ENCODE results near the gene ARL6IP4. TPM values are rescaled to one million over a fixed set of nuclear protein-coding genes. Genes with fewer than 3 reads are reported as not detected.
A peak's percentile ranks its signal among the peaks of the same experiment; 100 is the strongest.

ARL6IP4 gene
- polyA plus RNA-seq, 2 of the 4 experiments (the other 2 are of a cell fraction) = 208 to 209 TPM

- no peak for TF ChIP-seq ZFP36 (IDR thresholded peaks at IDR 0.05; ENCODE audit: borderline replicate concordance, partially characterized antibody)
- TF ChIP-seq HEYL (CRISPR knock-in tag; IDR thresholded peaks at IDR 0.05) = no peak
- TF ChIP-seq CHD4 (IDR thresholded peaks at IDR 0.05; ENCODE audit: borderline replicate concordance) = no peak
- TF ChIP-seq CHD2 (IDR thresholded peaks at IDR 0.05; ENCODE audit: low read length, partially characterized antibody) = no peak
- no peak for TF ChIP-seq CBX2 (IDR thresholded peaks at IDR 0.05; ENCODE audit: borderline replicate concordance, low read depth)
- no peak for TF ChIP-seq MAX (IDR thresholded peaks at IDR 0.05)
- TF ChIP-seq FOSB (CRISPR knock-in tag; IDR thresholded peaks at IDR 0.05) = no peak
- no peak for TF ChIP-seq ESRRA (IDR thresholded peaks at IDR 0.05; ENCODE audit: borderline replicate concordance, low read length)
- TF ChIP-seq BHLHE40 (IDR thresholded peaks at IDR 0.05; ENCODE audit: low read depth, low read length) = no peak
- TF ChIP-seq PBX3 (IDR thresholded peaks at IDR 0.05) = no peak
- TF ChIP-seq ZNF302 (CRISPR knock-in tag; IDR thresholded peaks at IDR 0.05) = no peak
- TF ChIP-seq MAZ (IDR thresholded peaks at IDR 0.05; ENCODE audit: borderline replicate concordance, low read depth, low read length) = no peak
- TF ChIP-seq BCL3 (IDR thresholded peaks at IDR 0.05) = no peak
- CTCF ChIA-PET = interaction anchor here (0.7 to 1.4 kb wide), 3 partner anchors 10 to 146 kb away, joined by 3 read pairs; no protein-coding TSS in a partner anchor
- Histone ChIP-seq H3K9me3 (no peaks in the 10 kb centered on the region), H3K27ac (no peak overlapping the region), H3K4me2 (no peak overlapping the region), H3K4me3 (no peak overlapping the region), H3K4me1 (no peaks in the 10 kb centered on the region)
- 98% methylated on average over 21 of the region's 22 CpGs for WGBS (ENCODE audit: missing lambda C conversion rate)
- ATAC-seq = no peak; a peak in 1 of 6 replicates
- FAIRE-seq = no peak
- no peak for DNase-seq (ENCODE audit: low read depth in 1 of 2, low spot score in 1 of 2)
- POLR2A ChIA-PET = no interaction called here
These were observed 24.7 kb downstream of the ARL6IP4 start for GRCh38 chr12:123005081-123005626.

GRCh38 chr12:123006977-123007376 is 26.5 kb downstream of the ARL6IP4 start:
- DNase-seq (ENCODE audit: low read depth in 1 of 2, low spot score in 1 of 2) = no peak
- Histone ChIP-seq H3K27ac (no peak overlapping the region), H3K4me3 (no peak overlapping the region), H3K4me2 (no peak overlapping the region), H3K9me3 (no peaks in the 10 kb centered on the region), H3K4me1 (no peaks in the 10 kb centered on the region)
- TF ChIP-seq MAFK (IDR thresholded peaks at IDR 0.05; ENCODE audit: partially characterized antibody) (peak; percentile 32), HEYL (CRISPR knock-in tag; IDR thresholded peaks at IDR 0.05) (no peak), PBX3 (IDR thresholded peaks at IDR 0.05) (no peak), CBX2 (IDR thresholded peaks at IDR 0.05; ENCODE audit: borderline replicate concordance, low read depth) (no peak)
- no peak for FAIRE-seq
- ChIA-PET POLR2A (no interaction called here), CTCF (interaction anchor here (1.1 to 1.4 kb wide), 2 partner anchors 29 to 36 kb away, joined by 3 to 6 read pairs; no protein-coding TSS in a partner anchor)
- no peak for ATAC-seq
- 92% methylated on average over 12 of the region's 12 CpGs for WGBS (ENCODE audit: missing lambda C conversion rate)

GRCh38 chr12:123010110-123010509 is 29.6 kb downstream of the ARL6IP4 start:
- ChIA-PET CTCF (interaction anchor here (1.3 to 1.4 kb wide), 3 partner anchors 9 to 228 kb away, joined by 3 to 5 read pairs (median 4); no protein-coding TSS in a partner anchor), POLR2A (no interaction called here)
- WGBS (ENCODE audit: missing lambda C conversion rate) = 71% methylated on average over 1 of the region's 1 CpG
- FAIRE-seq = no peak
- H3K4me2 ChIP-seq = no peak overlapping the region
- no peak overlapping the region for H3K4me3 ChIP-seq
- no peak for ATAC-seq
- H3K4me1 ChIP-seq = no peaks in the 10 kb centered on the region
- no peak for DNase-seq (ENCODE audit: low read depth in 1 of 2, low spot score in 1 of 2)
- no peaks in the 10 kb centered on the region for H3K9me3 ChIP-seq
- no peak overlapping the region for H3K27ac ChIP-seq
- TF ChIP-seq HMGXB4 (CRISPR knock-in tag; IDR thresholded peaks at IDR 0.05; ENCODE audit: borderline replicate concordance) = no peak
- TF ChIP-seq JUNB (IDR thresholded peaks at IDR 0.05) = no peak
- no peak for TF ChIP-seq POLR2AphosphoS2 (conservative IDR thresholded peaks at IDR 0.05; ENCODE audit: low read length)
- no peak for TF ChIP-seq NR3C1 (IDR thresholded peaks at IDR 0.05)
- no peak for TF ChIP-seq CHD4 (IDR thresholded peaks at IDR 0.05; ENCODE audit: borderline replicate concordance)
- no peak for TF ChIP-seq HDAC2 (IDR thresholded peaks at IDR 0.05)
- TF ChIP-seq KDM5A (IDR thresholded peaks at IDR 0.05) = no peak
- no peak for TF ChIP-seq RFX5 (IDR thresholded peaks at IDR 0.05)
- no peak for TF ChIP-seq FOSL2 (IDR thresholded peaks at IDR 0.05)
- no peak for TF ChIP-seq FOSL2 (CRISPR knock-in tag; IDR thresholded peaks at IDR 0.05)
- no peak for TF ChIP-seq EHF (CRISPR knock-in tag; IDR thresholded peaks at IDR 0.05)
- TF ChIP-seq CBX8 (IDR thresholded peaks at IDR 0.05) = no peak
- TF ChIP-seq ZNF302 (CRISPR knock-in tag; IDR thresholded peaks at IDR 0.05) = no peak
- no peak for TF ChIP-seq TP53 (CRISPR knock-in tag; IDR thresholded peaks at IDR 0.05)
- no peak for TF ChIP-seq CTCF (IDR thresholded peaks at IDR 0.05)
- no peak for TF ChIP-seq CBX2 (IDR thresholded peaks at IDR 0.05; ENCODE audit: borderline replicate concordance, low read depth)

Data from A549 (cell line).